CD4-positive, alpha-beta memory T cell (primary cell): Measurements from ENCODE around the gene TAS2R50. TPM values are rescaled to one million over a fixed set of nuclear protein-coding genes. Genes with fewer than 3 reads are reported as not detected.

Experiments
- CTCF ChIA-PET: fragments of 350-600 bp; sonication (Branson Sonifier 250); formaldehyde crosslinking; loops from one replicate; lab custom pipeline; 2021; ENCODE audit warnings: inconsistent platforms; ENCODE audit not compliant: partially characterized antibody; lab: Charles Lee
- POLR2A ChIA-PET: fragments of 350-600 bp; sonication (Branson Sonifier 250); formaldehyde crosslinking; loops from one replicate; lab custom pipeline; 2021; ENCODE audit not compliant: partially characterized antibody; lab: Charles Lee
- DNase-seq, 5 donors: peaks; one replicate each; pipeline versions ENCODE4 v3.0.0 to v3.0.0-alpha.2; 2020 to 2022; ENCODE audit warnings: mixed read lengths in 1 of 5
- H3K27ac ChIP-seq: one replicate; pipeline ENCODE4 v1.7.0; 2013; ENCODE audit warnings: low read depth, low read length
- H3K27me3 ChIP-seq: 2 replicates; pipeline ENCODE4 v1.7.0; 2013; ENCODE audit warnings: mild to moderate bottlenecking, low read length, moderate library complexity; ENCODE audit not compliant: insufficient read depth
- H3K36me3 ChIP-seq: 2 replicates; pipeline ENCODE4 v1.7.0; 2013; ENCODE audit warnings: mild to moderate bottlenecking, low read length, moderate library complexity; ENCODE audit not compliant: insufficient read depth
- H3K4me1 ChIP-seq: 2 replicates; pipeline ENCODE4 v1.7.0; 2013; ENCODE audit warnings: mild to moderate bottlenecking, low read length, moderate library complexity; ENCODE audit not compliant: insufficient read depth
- H3K4me3 ChIP-seq, 2 donors: one replicate each; pipeline ENCODE4 v1.7.0; 2013; ENCODE audit warnings: low read length in 2 of 2, mild to moderate bottlenecking in 1 of 2
- H3K9me3 ChIP-seq, 2 donors: one replicate each; pipeline ENCODE4 v1.7.0; 2013; ENCODE audit warnings: low read length in 2 of 2, control low read depth in 1 of 2; ENCODE audit not compliant: control insufficient read depth in 1 of 2
- H3K27ac Mint-ChIP-seq, 7 donors: one replicate each; pipeline ENCODE4 v1.8.0; 2020 to 2021; ENCODE audit warnings: mixed read lengths in 7 of 7, mild to moderate bottlenecking in 6 of 7, inconsistent platforms in 3 of 7, moderate library complexity in 3 of 7
- H3K27me3 Mint-ChIP-seq, 2 donors: one replicate each; pipeline ENCODE4 v1.8.0; 2020 to 2021; ENCODE audit warnings: mixed read lengths in 2 of 2
- H3K36me3 Mint-ChIP-seq, 2 donors: one replicate each; pipeline ENCODE4 v1.8.0; 2020 to 2021; ENCODE audit warnings: mixed read lengths in 2 of 2, inconsistent platforms in 1 of 2, mild to moderate bottlenecking in 1 of 2
- H3K4me1 Mint-ChIP-seq, 4 donors: one replicate each; pipeline ENCODE4 v1.8.0; 2020 to 2021; ENCODE audit warnings: mixed read lengths in 4 of 4, mild to moderate bottlenecking in 1 of 4
- H3K4me3 Mint-ChIP-seq, 8 donors: one replicate each; pipeline ENCODE4 v1.8.0; 2020 to 2021; ENCODE audit warnings: mixed read lengths in 8 of 8, mild to moderate bottlenecking in 7 of 8, moderate library complexity in 6 of 8, inconsistent platforms in 3 of 8
- H3K9me3 Mint-ChIP-seq, 8 donors: one replicate each; pipeline ENCODE4 v1.8.0; 2020 to 2021; ENCODE audit warnings: mixed read lengths in 8 of 8, mild to moderate bottlenecking in 5 of 8, inconsistent platforms in 3 of 8, moderate library complexity in 1 of 8
- intact Hi-C: fragments of 100-400 bp; cut with micrococcal nuclease; formaldehyde crosslinking; loops from one replicate; pipeline ENCODE4 v1.15.1; 2023
- polyA plus RNA-seq, 2 donors: library from polyadenylated mRNA; unstranded; fragments of 300-500 nt; fragmentation: Illumina TruSeq; gene quantifications; one replicate each; pipeline ENCODE4 v1.2.3, GENCODE V29; 2021
- total RNA-seq, 2 experiments: library from RNA; stranded (reverse); gene quantifications; one replicate each; pipeline ENCODE4 v1.2.3, GENCODE V29; 2021

The TAS2R50 gene
- total and polyA plus RNA-seq, 4 experiments from 2014 or later = 0.80 to 1.0 TPM; not detected in 2

DNA sequence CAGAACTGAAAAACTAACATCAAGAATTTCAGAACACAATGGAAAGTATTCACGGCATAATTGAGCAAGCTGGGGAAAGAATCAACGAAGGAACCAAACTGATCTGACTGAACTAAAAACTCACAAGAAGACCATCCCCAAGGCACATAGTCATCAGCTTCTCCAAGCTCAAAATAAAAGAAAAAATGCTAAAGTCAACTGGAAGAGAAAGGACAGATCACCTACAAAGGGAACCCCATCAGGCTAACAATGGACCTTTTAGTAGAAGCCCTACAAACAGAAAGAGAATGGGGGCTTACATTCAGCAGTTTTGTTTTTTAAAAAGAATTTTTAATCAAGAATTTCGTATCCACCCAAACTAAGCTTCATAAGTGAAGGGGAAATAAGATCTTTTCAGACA is 11.7 kb downstream of the TAS2R50 start:
- intact Hi-C loops = no loop called here
- Mint-ChIP-seq H3K27ac (no peak overlapping the region), H3K27me3 (peaks cover 2 to 7% of the 10 kb centered on the region in 2 donors), H3K9me3 (no peaks in the 10 kb centered on the region), H3K4me3 (no peak overlapping the region), H3K4me1 (peaks cover 4 to 21% (median 8%) of the 10 kb centered on the region in 4 donors), H3K36me3 (peaks cover 0 to 6% of the 10 kb centered on the region in 2 donors)
- ChIA-PET CTCF (no interaction called here), POLR2A (no interaction called here)
- H3K27ac ChIP-seq = no peak overlapping the region
- H3K9me3 ChIP-seq = no peaks in the 10 kb centered on the region
- no peaks in the 10 kb centered on the region for H3K36me3 ChIP-seq
- H3K4me3 ChIP-seq = no peak overlapping the region
- no peaks in the 10 kb centered on the region for H3K4me1 ChIP-seq
- no peak for DNase-seq
- H3K27me3 ChIP-seq = no peaks in the 10 kb centered on the region

GRCh38 chr12:10968765-10969456 is 17.8 kb downstream of the TAS2R50 start:
- no peak for DNase-seq
- no peaks in the 10 kb centered on the region for H3K4me1 ChIP-seq
- H3K4me3 Mint-ChIP-seq = no peak overlapping the region
- no peaks in the 10 kb centered on the region for H3K27me3 Mint-ChIP-seq
- no peak overlapping the region for H3K4me3 ChIP-seq
- intact Hi-C loops = no loop called here
- H3K9me3 ChIP-seq = no peaks in the 10 kb centered on the region
- H3K27ac Mint-ChIP-seq = no peak overlapping the region
- peaks cover 0 to 8% (median 0%) of the 10 kb centered on the region in 4 donors for H3K4me1 Mint-ChIP-seq
- peaks cover 0 to 2% (median 0%) of the 10 kb centered on the region in 8 donors for H3K9me3 Mint-ChIP-seq
- H3K36me3 ChIP-seq = no peaks in the 10 kb centered on the region
- ChIA-PET CTCF (no interaction called here), POLR2A (no interaction called here)
- no peaks in the 10 kb centered on the region for H3K27me3 ChIP-seq
- H3K36me3 Mint-ChIP-seq = peaks cover 1 to 14% of the 10 kb centered on the region in 2 donors
- no peak overlapping the region for H3K27ac ChIP-seq

GRCh38 chr12:10967409-10967808 is 19.3 kb downstream of the TAS2R50 start:
- ChIA-PET POLR2A (no interaction called here), CTCF (no interaction called here)
- Histone ChIP-seq H3K36me3 (no peaks in the 10 kb centered on the region), H3K27ac (no peak overlapping the region), H3K4me3 (no peak overlapping the region), H3K9me3 (no peaks in the 10 kb centered on the region), H3K27me3 (no peaks in the 10 kb centered on the region), H3K4me1 (no peaks in the 10 kb centered on the region)
- DNase-seq = no peak
- Mint-ChIP-seq H3K4me3 (no peak overlapping the region), H3K27me3 (no peaks in the 10 kb centered on the region), H3K9me3 (peaks cover 0 to 2% (median 0%) of the 10 kb centered on the region in 8 donors), H3K4me1 (peaks cover 0 to 8% (median under 1%) of the 10 kb centered on the region in 4 donors), H3K27ac (peak overlapping the region in 1 of 7 donors; percentile 9), H3K36me3 (peaks cover 1 to 15% of the 10 kb centered on the region in 2 donors)
- intact Hi-C loops = no loop called here

DNA sequence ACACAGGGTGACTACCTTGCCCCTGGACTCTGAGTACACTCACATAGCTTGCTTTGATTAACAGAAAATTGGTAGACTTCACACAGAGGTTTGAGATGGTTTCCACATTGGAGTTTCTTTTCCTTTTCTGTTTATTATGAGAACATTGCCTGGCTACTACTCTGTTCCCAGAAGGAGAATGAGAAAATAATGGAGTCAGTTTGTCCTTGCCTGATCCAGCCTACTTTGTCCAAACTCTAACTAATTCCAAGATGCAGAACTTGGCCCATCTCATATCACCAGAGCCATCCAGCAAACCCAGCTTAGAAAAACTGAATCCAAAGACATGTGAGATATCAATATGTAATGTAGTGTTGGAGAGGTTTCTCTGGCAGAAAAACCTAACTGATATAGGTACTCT is 20.4 kb downstream of the TAS2R50 start:
- H3K9me3 ChIP-seq = no peaks in the 10 kb centered on the region
- POLR2A ChIA-PET = no interaction called here
- DNase-seq = no peak
- Mint-ChIP-seq H3K27me3 (no peaks in the 10 kb centered on the region), H3K4me1 (peaks cover 6 to 14% (median 9%) of the 10 kb centered on the region in 4 donors), H3K4me3 (no peak overlapping the region), H3K27ac (peak overlapping the region in 1 of 7 donors; percentile 14), H3K9me3 (peaks cover 0 to 2% (median 0%) of the 10 kb centered on the region in 8 donors), H3K36me3 (peaks cover 1 to 21% of the 10 kb centered on the region in 2 donors)
- no peak overlapping the region for H3K4me3 ChIP-seq
- intact Hi-C loops = no loop called here
- peaks cover 2% of the 10 kb centered on the region for H3K4me1 ChIP-seq
- H3K27me3 ChIP-seq = no peaks in the 10 kb centered on the region
- CTCF ChIA-PET = no interaction called here
- H3K27ac ChIP-seq = no peak overlapping the region
- no peaks in the 10 kb centered on the region for H3K36me3 ChIP-seq

- no peaks in the 10 kb centered on the region for H3K27me3 ChIP-seq
- peaks cover 14 to 21% (median 17%) of the 10 kb centered on the region in 4 donors for H3K4me1 Mint-ChIP-seq
- no peak overlapping the region for H3K27ac Mint-ChIP-seq
- no peaks in the 10 kb centered on the region for H3K27me3 Mint-ChIP-seq
- H3K9me3 ChIP-seq = no peaks in the 10 kb centered on the region
- H3K36me3 Mint-ChIP-seq = peaks cover 1 to 26% of the 10 kb centered on the region in 2 donors
- POLR2A ChIA-PET = no interaction called here
- H3K4me3 Mint-ChIP-seq = no peak overlapping the region
- no peak overlapping the region for H3K27ac ChIP-seq
- H3K4me3 ChIP-seq = no peak overlapping the region
- peaks cover 10% of the 10 kb centered on the region for H3K4me1 ChIP-seq
- H3K36me3 ChIP-seq = no peaks in the 10 kb centered on the region
- CTCF ChIA-PET = no interaction called here
- intact Hi-C loops = no loop called here
- H3K9me3 Mint-ChIP-seq = peaks cover 0 to 2% (median 0%) of the 10 kb centered on the region in 8 donors
- DNase-seq = no peak
These were observed 21.2 kb downstream of the TAS2R50 start for GRCh38 chr12:10965476-10965875.

DNA sequence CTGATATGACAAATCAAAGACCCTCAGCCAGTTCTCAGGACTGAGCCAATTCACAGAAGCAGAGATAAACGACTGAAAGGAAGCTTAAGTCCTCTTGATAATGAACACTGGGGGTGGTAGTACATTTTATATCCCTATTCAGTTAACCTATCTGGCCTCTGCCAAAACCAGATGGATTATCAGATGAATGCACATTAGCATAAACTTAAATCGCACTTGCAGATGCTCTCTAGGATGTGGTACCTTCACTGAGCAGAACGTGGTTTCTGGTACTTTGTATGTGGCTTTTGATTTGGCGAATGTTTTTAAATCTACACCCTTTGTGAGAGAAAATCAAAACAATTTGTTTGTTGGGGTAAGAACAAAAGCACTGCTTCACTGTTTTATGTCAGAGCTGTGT is 26.5 kb downstream of the TAS2R50 start:
- no peaks in the 10 kb centered on the region for H3K27me3 ChIP-seq
- peak overlapping the region in 4 of 7 donors; percentile 33 to 70 (median 38) for H3K27ac Mint-ChIP-seq
- peaks cover 19% of the 10 kb centered on the region for H3K4me1 ChIP-seq
- peaks cover 7 to 42% of the 10 kb centered on the region in 2 donors for H3K36me3 Mint-ChIP-seq
- H3K4me3 Mint-ChIP-seq = peak overlapping the region in 3 of 8 donors; percentile 1 to 22 (median 1)
- no peak overlapping the region for H3K4me3 ChIP-seq
- peak in 4 of 5 donors; percentile 62 to 72 (median 68) for DNase-seq
- POLR2A ChIA-PET = no interaction called here
- intact Hi-C loops = loop anchor here (1.0 kb wide), 1 partner anchor 526 kb away; no protein-coding TSS in a partner anchor
- H3K9me3 ChIP-seq = no peaks in the 10 kb centered on the region
- H3K4me1 Mint-ChIP-seq = peaks cover 23 to 43% (median 27%) of the 10 kb centered on the region in 4 donors
- H3K27ac ChIP-seq = no peak overlapping the region
- no peaks in the 10 kb centered on the region for H3K36me3 ChIP-seq
- CTCF ChIA-PET = interaction anchor here (1.4 kb wide), 1 partner anchor 526 kb away, joined by 4 read pairs; no protein-coding TSS in a partner anchor
- H3K9me3 Mint-ChIP-seq = peaks cover 0 to 11% (median 2%) of the 10 kb centered on the region in 8 donors
- H3K27me3 Mint-ChIP-seq = no peaks in the 10 kb centered on the region

DNA sequence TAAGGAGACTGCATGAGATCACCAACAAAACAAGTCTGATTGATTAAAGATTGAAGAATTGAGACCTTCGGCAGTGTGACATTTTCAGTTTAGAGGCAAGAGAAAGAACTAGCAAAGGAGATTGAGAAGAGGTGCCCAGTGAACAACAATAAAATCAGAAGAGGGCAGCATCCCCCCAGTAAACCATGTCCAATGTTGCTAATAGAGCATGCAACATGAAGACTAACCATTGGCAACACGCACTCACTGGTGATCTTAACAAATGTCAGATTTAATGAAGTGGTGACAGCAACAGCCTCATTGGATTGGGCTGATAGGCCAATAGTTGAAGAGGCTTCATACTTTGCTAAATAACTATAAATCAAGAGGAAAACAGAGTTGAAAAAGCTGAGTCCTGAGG is 26.9 kb downstream of the TAS2R50 start:
- CTCF ChIA-PET = interaction anchor here (1.4 kb wide), 1 partner anchor 526 kb away, joined by 4 read pairs; no protein-coding TSS in a partner anchor
- H3K9me3 Mint-ChIP-seq = peaks cover 0 to 14% (median 4%) of the 10 kb centered on the region in 8 donors
- Histone ChIP-seq H3K4me3 (no peak overlapping the region), H3K36me3 (no peaks in the 10 kb centered on the region), H3K4me1 (peaks cover 19% of the 10 kb centered on the region), H3K9me3 (no peaks in the 10 kb centered on the region), H3K27me3 (no peaks in the 10 kb centered on the region), H3K27ac (no peak overlapping the region)
- intact Hi-C loops = loop anchor here (1.0 kb wide), 1 partner anchor 526 kb away; no protein-coding TSS in a partner anchor
- no peaks in the 10 kb centered on the region for H3K27me3 Mint-ChIP-seq
- POLR2A ChIA-PET = no interaction called here
- peaks cover 23 to 43% (median 29%) of the 10 kb centered on the region in 4 donors for H3K4me1 Mint-ChIP-seq
- H3K4me3 Mint-ChIP-seq = peak overlapping the region in 1 of 8 donors; percentile 1
- H3K27ac Mint-ChIP-seq = peak overlapping the region in 4 of 7 donors; percentile 3 to 70 (median 8)
- DNase-seq = no peak
- H3K36me3 Mint-ChIP-seq = peaks cover 7 to 46% of the 10 kb centered on the region in 2 donors
